ENCODE data around the gene FBXO44.
A peak's percentile ranks its signal among the peaks of the same experiment; 100 is the strongest.

Gene FBXO44

GRCh38 chr1:11657654-11658053, 3.0 kb downstream of the FBXO44 start:
- DNase-seq (ENCODE audit: low read depth in 1 of 2, low spot score in 1 of 2) = no peak

- no peak for DNase-seq (ENCODE audit: low read depth in 1 of 2, low spot score in 1 of 2)
These were observed 3.9 kb downstream of the FBXO44 start for GRCh38 chr1:11658542-11658941.

- DNase-seq (ENCODE audit: low read depth in 1 of 2, low spot score in 1 of 2) = no peak
These were observed 5.1 kb downstream of the FBXO44 start for GRCh38 chr1:11659748-11660147.

- no peak for DNase-seq (ENCODE audit: low read depth in 1 of 2, low spot score in 1 of 2)
These were observed 6.4 kb downstream of the FBXO44 start for GRCh38 chr1:11661103-11661502.

- DNase-seq (ENCODE audit: low read depth in 1 of 2, low spot score in 1 of 2) = peak in 1 of 2 donors; percentile 29
These were observed 9.8 kb downstream of the FBXO44 start for GRCh38 chr1:11664336-11665065.

GRCh38 chr1:11668516-11668915, 13.8 kb downstream of the FBXO44 start:
- DNase-seq (ENCODE audit: low read depth in 1 of 2, low spot score in 1 of 2) = no peak

GRCh38 chr1:11670747-11671146, 16.1 kb downstream of the FBXO44 start:
- DNase-seq (ENCODE audit: low read depth in 1 of 2, low spot score in 1 of 2) = no peak

- no peak for DNase-seq (ENCODE audit: low read depth in 1 of 2, low spot score in 1 of 2)
These were observed 16.5 kb downstream of the FBXO44 start for GRCh38 chr1:11671205-11671543.

GRCh38 chr1:11671544-11672286, 17.0 kb downstream of the FBXO44 start:
- no peak for DNase-seq (ENCODE audit: low read depth in 1 of 2, low spot score in 1 of 2)

GRCh38 chr1:11673089-11673769, 18.6 kb downstream of the FBXO44 start:
- DNase-seq (ENCODE audit: low read depth in 1 of 2, low spot score in 1 of 2) = no peak

- no peak for DNase-seq (ENCODE audit: low read depth in 1 of 2, low spot score in 1 of 2)
These were observed 19.8 kb downstream of the FBXO44 start for GRCh38 chr1:11674488-11674887.

GRCh38 chr1:11675325-11675724, 20.6 kb downstream of the FBXO44 start:
- DNase-seq (ENCODE audit: low read depth in 1 of 2, low spot score in 1 of 2) = no peak

GRCh38 chr1:11676386-11677103, 21.9 kb downstream of the FBXO44 start:
- DNase-seq (ENCODE audit: low read depth in 1 of 2, low spot score in 1 of 2) = no peak

- DNase-seq (ENCODE audit: low read depth in 1 of 2, low spot score in 1 of 2) = no peak
These were observed 23.8 kb downstream of the FBXO44 start for GRCh38 chr1:11678442-11678841.

GRCh38 chr1:11680270-11681070, 25.8 kb downstream of the FBXO44 start:
- no peak for DNase-seq (ENCODE audit: low read depth in 1 of 2, low spot score in 1 of 2)

GRCh38 chr1:11681071-11681771, 26.5 kb downstream of the FBXO44 start, which contains the start of gene MAD2L2:
TSS of gene MAD2L2 (minus strand) at chr1:11681148. CDS start at chr1:11680601, 547 bp downstream.
- peak; percentile 82 to 84 for DNase-seq (ENCODE audit: low read depth in 1 of 2, low spot score in 1 of 2)

GRCh38 chr1:11682287-11682771, 27.7 kb downstream of the FBXO44 start:
- no peak for DNase-seq (ENCODE audit: low read depth in 1 of 2, low spot score in 1 of 2)

- DNase-seq (ENCODE audit: low read depth in 1 of 2, low spot score in 1 of 2) = no peak
These were observed 28.1 kb downstream of the FBXO44 start for GRCh38 chr1:11682799-11683198.

- DNase-seq (ENCODE audit: low read depth in 1 of 2, low spot score in 1 of 2) = no peak
These were observed 29.4 kb downstream of the FBXO44 start for GRCh38 chr1:11684070-11684469.
